Spleen (tissue), 11 donors: ENCODE data around the gene FHAD1. TPM values are rescaled to one million over a fixed set of nuclear protein-coding genes. Genes with fewer than 3 reads are reported as not detected.

Experiments
- DNase-seq: peaks from one replicate; pipeline ENCODE4 v3.0.0-alpha.2; 2020
- H3K27ac ChIP-seq, 8 donors: fragments of 200-600 bp; sonication (generic) in 7 of 8; 1 replicate in 4 of 8; 2 replicates in 4 of 8; pipeline versions ENCODE4 v1.5.0 to v1.8.0; 2016 to 2021; ENCODE audit warnings: inconsistent platforms in 4 of 8, mild to moderate bottlenecking in 4 of 8, moderate library complexity in 1 of 8
- H3K27me3 ChIP-seq, 7 donors: fragments of 200-600 bp; sonication (generic) in 6 of 7; replicated peaks in 1 of 7; 1 replicate in 4 of 7; 2 replicates in 3 of 7; pipeline versions ENCODE4 v1.5.0 to v1.8.0; 2016 to 2021; ENCODE audit warnings: inconsistent platforms in 3 of 7, mild to moderate bottlenecking in 1 of 7
- H3K36me3 ChIP-seq, 6 donors: fragments of 200-600 bp; sonication (generic) in 5 of 6; 1 replicate in 4 of 6; 2 replicates in 2 of 6; pipeline versions ENCODE4 v1.5.0 to v1.8.0; 2016 to 2021; ENCODE audit warnings: inconsistent platforms in 2 of 6
- H3K4me1 ChIP-seq, 6 donors: fragments of 200-600 bp; sonication (generic) in 5 of 6; 1 replicate in 3 of 6; 2 replicates in 3 of 6; pipeline versions ENCODE4 v1.5.0 to v1.8.0; 2016 to 2021; ENCODE audit warnings: inconsistent platforms in 3 of 6
- H3K4me3 ChIP-seq, 8 donors: fragments of 200-600 bp; sonication (generic) in 7 of 8; 1 replicate in 4 of 8; 2 replicates in 4 of 8; pipeline versions ENCODE4 v1.5.0 to v1.8.0; 2016 to 2021; ENCODE audit warnings: inconsistent platforms in 4 of 8, mild to moderate bottlenecking in 4 of 8, moderate library complexity in 2 of 8
- H3K9me3 ChIP-seq, 8 donors: fragments of 200-600 bp; sonication (generic) in 7 of 8; 1 replicate in 4 of 8; 2 replicates in 4 of 8; pipeline versions ENCODE4 v1.5.0 to v1.8.0; 2016 to 2021; ENCODE audit warnings: inconsistent platforms in 4 of 8
- CTCF ChIP-seq, 11 experiments: fragments of 200-600 bp in 7 of 11; fragments of 450-650 bp in 4 of 11; sonication (generic) in 4 of 11; IDR thresholded peaks in 8 of 11; conservative IDR thresholded peaks in 3 of 11; 1 replicate in 7 of 11; 2 replicates in 4 of 11; pipeline versions ENCODE4 v1.4.0 to v1.8.0; 2016 to 2021; ENCODE audit warnings: antibody characterized with exemption in 11 of 11, inconsistent platforms in 4 of 11, mild to moderate bottlenecking in 1 of 11
- POLR2A ChIP-seq, 3 donors: fragments of 450-650 bp; IDR thresholded peaks; one replicate each; pipeline ENCODE4 v1.5.1; 2017; ENCODE audit warnings: antibody characterized with exemption in 3 of 3, mild to moderate bottlenecking in 1 of 3
- POLR2AphosphoS5 ChIP-seq, 3 donors: sonication (generic); formaldehyde crosslinking; IDR thresholded peaks; one replicate each; pipeline ENCODE4 v1.5.1; 2017; ENCODE audit warnings: antibody characterized with exemption in 3 of 3
- WGBS, 5 donors: extraction: QIAGEN DNeasy Blood & Tissue Kit in 3 of 5; methylation state at CpG; one replicate each; pipeline versions ENCODE4 v1.1.5 to v1.1.7; 2013 to 2018; 5-methylcytosine and 5-hydroxymethylcytosine counted together
- intact Hi-C: fragments of 100-400 bp; cut with DNase I; formaldehyde crosslinking; loops from one replicate; pipeline ENCODE4 v1.15.0; 2023; ENCODE audit warnings: low total_unique reads
- polyA plus RNA-seq, 3 donors: library from polyadenylated mRNA; stranded (reverse); fragments of 200-250 nt; gene quantifications; one replicate each; pipeline ENCODE4 v1.2.1, GENCODE V29; 2013
- total RNA-seq, 7 donors: library from RNA; depleted of rRNA in 3 of 7; stranded (reverse); fragments of >200 nt in 3 of 7; fragmentation: NEBNext Ultra II Directional in 4 of 7; extraction: Animal tissue kit (Norgen Biotek cat#: 25700) in 4 of 7; gene quantifications; one replicate each; pipeline versions ENCODE4 v1.1.0 to v1.2.1, GENCODE V29; 2016 to 2021
- donor health status: healthy with polysubstance abuse.
- donor health status: DM: no; HTN: no; CAD: no; lungs with moderate emphysema.
- donor health status: DM: no; HTN: no; CAD: no.
- donor health status: Bipolar disorder and iron deficiency.
- donor health status: healthy.
- donor health status: DM: no; HTN: no; CAD: no.
- donor health status: DM: yes; HTN: yes; CAD: no.

The FHAD1 gene
- total and polyA plus RNA-seq, 10 donors, result 0.22 to 1.0 (median 0.28) TPM; not detected in 3

GRCh38 chr1:15330028-15330427 is 83.0 kb downstream of the FHAD1 start:
- H3K27me3 ChIP-seq, result peaks cover 0 to 17% (median 3%) of the 10 kb centered on the region in 7 donors
- H3K9me3 ChIP-seq, result no peaks in the 10 kb centered on the region
- intact Hi-C loops, result no loop called here
- no peak for DNase-seq
- H3K36me3 ChIP-seq, result no peaks in the 10 kb centered on the region
- peaks cover 5 to 19% (median 13%) of the 10 kb centered on the region in 6 donors for H3K4me1 ChIP-seq
- 92 to 95% (median 93%) methylated on average over 8 of the region's 8 CpGs for WGBS, 5 donors
- no peak overlapping the region for H3K27ac ChIP-seq
- no peak for TF ChIP-seq CTCF (IDR thresholded peaks at IDR 0.05 in 8 of 11, conservative IDR thresholded peaks at IDR 0.05 in 3 of 11)
- no peak for TF ChIP-seq POLR2A (IDR thresholded peaks at IDR 0.05)
- no peak for TF ChIP-seq POLR2AphosphoS5 (IDR thresholded peaks at IDR 0.05)
- no peak overlapping the region for H3K4me3 ChIP-seq

GRCh38 chr1:15331180-15331579 is 84.2 kb downstream of the FHAD1 start:
- Histone ChIP-seq H3K27ac (no peak overlapping the region), H3K27me3 (peaks cover 0 to 17% (median 3%) of the 10 kb centered on the region in 7 donors), H3K36me3 (no peaks in the 10 kb centered on the region), H3K4me1 (peaks cover 5 to 19% (median 13%) of the 10 kb centered on the region in 6 donors), H3K4me3 (no peak overlapping the region), H3K9me3 (no peaks in the 10 kb centered on the region)
- intact Hi-C loops, result no loop called here
- TF ChIP-seq POLR2AphosphoS5 (IDR thresholded peaks at IDR 0.05), result no peak
- TF ChIP-seq POLR2A (IDR thresholded peaks at IDR 0.05), result no peak
- TF ChIP-seq CTCF (IDR thresholded peaks at IDR 0.05 in 8 of 11, conservative IDR thresholded peaks at IDR 0.05 in 3 of 11), result no peak
- 91 to 99% (median 93%) methylated on average over 5 of the region's 5 CpGs for WGBS, 5 donors
- no peak for DNase-seq

DNA sequence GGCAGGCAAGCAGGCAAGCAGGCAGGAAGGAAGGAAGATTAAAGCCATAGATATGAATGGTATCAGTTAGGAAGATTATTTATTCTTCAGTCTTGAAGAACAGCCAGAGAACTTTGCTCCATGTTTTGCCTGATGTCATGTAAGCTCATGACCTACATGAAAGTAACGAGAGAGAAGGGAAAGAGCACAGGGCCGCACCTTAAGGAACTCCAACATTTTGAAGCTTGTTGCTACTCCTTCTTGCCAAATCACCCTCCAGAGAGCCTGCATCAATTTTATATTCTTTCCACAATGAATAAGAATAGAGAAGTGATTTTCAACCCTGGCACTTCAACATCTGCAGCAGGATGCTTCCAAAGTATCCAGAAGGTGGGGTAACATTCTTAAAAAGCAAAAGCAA is 84.7 kb downstream of the FHAD1 start:
- WGBS, 5 donors, result 84 to 93% (median 87%) methylated on average over 2 of the region's 2 CpGs
- intact Hi-C loops, result no loop called here

DNA sequence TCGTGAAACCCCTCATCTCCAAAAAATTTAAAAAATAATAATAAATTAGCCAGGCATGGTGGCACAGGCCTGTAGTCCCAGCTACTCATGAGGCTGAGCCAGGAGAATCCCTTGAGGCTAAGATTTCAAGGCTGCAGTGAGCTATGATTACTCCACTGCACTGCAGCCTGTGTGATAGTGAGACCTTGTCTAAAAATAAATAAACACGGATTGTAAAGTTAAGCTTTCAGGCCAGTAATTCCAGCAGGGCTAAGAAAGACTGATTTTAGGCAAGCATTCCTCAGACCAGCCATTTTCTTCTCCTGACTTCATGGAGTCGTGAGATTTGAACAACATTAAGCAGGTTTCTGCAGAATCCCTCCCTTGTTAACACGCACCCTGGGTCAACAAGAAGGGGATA is 85.5 kb downstream of the FHAD1 start:
- Histone ChIP-seq H3K27ac (no peak overlapping the region), H3K36me3 (no peaks in the 10 kb centered on the region), H3K9me3 (no peaks in the 10 kb centered on the region), H3K4me3 (no peak overlapping the region), H3K4me1 (peaks cover 5 to 30% (median 13%) of the 10 kb centered on the region in 6 donors), H3K27me3 (peaks cover 0 to 17% (median 3%) of the 10 kb centered on the region in 7 donors)
- 80 to 94% (median 85%) methylated on average over 4 of the region's 4 CpGs for WGBS, 5 donors
- no peak for TF ChIP-seq POLR2A (IDR thresholded peaks at IDR 0.05)
- TF ChIP-seq POLR2AphosphoS5 (IDR thresholded peaks at IDR 0.05), result no peak
- TF ChIP-seq CTCF (IDR thresholded peaks at IDR 0.05 in 8 of 11, conservative IDR thresholded peaks at IDR 0.05 in 3 of 11), result no peak
- intact Hi-C loops, result no loop called here
- no peak for DNase-seq

More for the DNA sequence above, 84.7 kb downstream of the FHAD1 start:
- H3K4me1 ChIP-seq, result peaks cover 5 to 22% (median 13%) of the 10 kb centered on the region in 6 donors
- H3K9me3 ChIP-seq, result no peaks in the 10 kb centered on the region
- H3K36me3 ChIP-seq, result no peaks in the 10 kb centered on the region
- no peak overlapping the region for H3K27ac ChIP-seq
- peaks cover 0 to 17% (median 3%) of the 10 kb centered on the region in 7 donors for H3K27me3 ChIP-seq
- H3K4me3 ChIP-seq, result no peak overlapping the region
- no peak for DNase-seq
- TF ChIP-seq POLR2AphosphoS5 (IDR thresholded peaks at IDR 0.05) (no peak), POLR2A (IDR thresholded peaks at IDR 0.05) (no peak), CTCF (IDR thresholded peaks at IDR 0.05 in 8 of 11, conservative IDR thresholded peaks at IDR 0.05 in 3 of 11) (no peak)
